ENCODE results near the gene ARG1. TPM values are rescaled to one million over a fixed set of nuclear protein-coding genes. Genes with fewer than 3 reads are reported as not detected.

Gene ARG1
- total RNA-seq (2021; fragmentation: NEBNext Ultra II Directional; extraction: Animal tissue kit (Norgen Biotek cat#: 25700)) (not detected in 2 replicates), polyA plus RNA-seq (2011; rRNA removed) (not detected in 2 replicates), polyA minus RNA-seq (2011; rRNA and poly(A)+ RNA removed) (not detected in 2 replicates)
- not detected for polyA plus RNA-seq (2011; cell fraction: cytosol; rRNA removed)
- not detected for polyA plus RNA-seq (2011; cell fraction: nucleus; rRNA removed)
- 0.47 to 0.48 TPM in 2 of 4 replicates, not detected in the others for polyA plus RNA-seq (2012, experiment 1 of 2)
- not detected for polyA plus RNA-seq (2012, experiment 2 of 2)
- 0.04 TPM for polyA plus RNA-seq (2013, experiment 1 of 2)
- polyA plus RNA-seq (2013, experiment 2 of 2) = 0.11 TPM
- not detected for polyA minus RNA-seq (2011; cell fraction: cytosol; rRNA and poly(A)+ RNA removed)
- polyA minus RNA-seq (2011; cell fraction: nucleus; rRNA and poly(A)+ RNA removed) = not detected
- long read RNA-seq, experiment 1, partial matches to known transcripts = 0 of 1 reads
- long read RNA-seq, experiment 1, other reads (novel, unspliced or antisense) = 1 of 1 reads
- long read RNA-seq, experiment 2 = 0 reads

DNA sequence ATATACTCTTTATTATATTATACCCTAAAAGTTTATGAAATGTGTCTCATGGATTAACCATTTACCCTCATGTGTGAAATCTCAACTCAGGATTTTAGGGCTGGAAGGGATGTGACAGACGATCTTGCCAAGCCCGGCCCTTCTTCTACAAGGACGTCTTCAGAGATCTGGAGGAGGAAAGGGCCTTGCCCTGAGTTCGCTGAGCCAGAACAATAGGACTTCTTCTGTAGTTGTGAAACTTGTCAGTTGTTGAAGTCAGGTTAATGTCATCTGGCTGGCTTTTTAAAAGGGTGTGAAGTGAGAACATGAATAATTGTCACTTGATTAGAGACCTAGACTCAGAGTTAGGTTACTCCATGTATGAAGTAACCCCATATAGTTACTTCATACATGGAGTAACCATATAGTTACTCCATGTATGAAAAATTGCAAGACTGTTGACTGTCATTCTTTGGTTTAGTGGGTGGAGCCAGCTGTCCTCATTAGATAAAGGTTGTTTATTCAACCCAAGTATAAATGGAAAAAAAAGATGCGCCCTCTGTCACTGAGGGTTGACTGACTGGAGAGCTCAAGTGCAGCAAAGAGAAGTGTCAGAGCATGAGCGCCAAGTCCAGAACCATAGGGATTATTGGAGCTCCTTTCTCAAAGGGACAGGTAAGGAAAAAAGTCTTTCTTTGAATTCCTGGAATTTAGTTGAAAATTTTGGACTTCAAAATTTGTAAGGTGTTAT lies at the start of gene ARG1:
ARG1 (plus strand) TSS at position 541 of the 730 bp plus-strand sequence; CDS start at position 598, 57 bp downstream.
- FAIRE-seq = no peak
- TF ChIP-seq EZH2 (IDR thresholded peaks at IDR 0.05; ENCODE audit: low read depth, low read length, severe bottlenecking) (no peak), BACH1 (IDR thresholded peaks at IDR 0.05; ENCODE audit: low read length) (no peak), HDAC2 (IDR thresholded peaks at IDR 0.05; ENCODE audit: borderline replicate concordance in 1 of 2, low read depth in 2 of 2, low read length in 2 of 2) (no peak), SUZ12 (IDR thresholded peaks at IDR 0.05; ENCODE audit: low read length) (no peak), RBBP5 (IDR thresholded peaks at IDR 0.05; ENCODE audit: borderline replicate concordance, low read depth, low read length) (no peak), SIN3A (conservative IDR thresholded peaks at IDR 0.05 in 1 of 2, IDR thresholded peaks at IDR 0.05 in 1 of 2; ENCODE audit: low read depth in 1 of 2, low read length in 2 of 2) (no peak), TEAD4 (IDR thresholded peaks at IDR 0.05; ENCODE audit: low read depth, low read length) (no peak), BCL11A (IDR thresholded peaks at IDR 0.05; ENCODE audit: low read depth in 2 of 2, low read length in 2 of 2) (no peak)
- TF ChIP-seq, protein P1, sequence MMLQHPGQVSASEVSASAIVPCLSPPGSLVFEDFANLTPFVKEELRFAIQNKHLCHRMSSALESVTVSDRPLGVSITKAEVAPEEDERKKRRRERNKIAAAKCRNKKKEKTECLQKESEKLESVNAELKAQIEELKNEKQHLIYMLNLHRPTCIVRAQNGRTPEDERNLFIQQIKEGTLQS (IDR thresholded peaks at IDR 0.05; ENCODE audit: insufficient read depth, low read depth, low read length) = no peak

More for the DNA sequence above, at the start of gene ARG1:
- H2BK120ac ChIP-seq (replicated peaks; ENCODE audit: low read depth, low read length) = no peak within 1 kb of the TSS
- no peak within 1 kb of the TSS for H3K14ac ChIP-seq (ENCODE audit: insufficient read length)
- 91% methylated on average over 6 of the region's 6 CpGs; no CpG with 5 or more reads in 1 of the 2 experiments for WGBS, 2 experiments (ENCODE audit: extremely low coverage in 1 of 2, insufficient coverage in 1 of 2, insufficient read length in 1 of 2, insufficient replicate concordance in 2 of 2, low coverage in 1 of 2, low lambda C conversion rate in 2 of 2, missing lambda C conversion rate in 1 of 2)
- H4K5ac ChIP-seq (ENCODE audit: insufficient read length, low read depth, low read length) = no peak within 1 kb of the TSS
- no peaks in the 10 kb centered on the region for H3K27me3 ChIP-seq (replicated peaks in 1 of 4; ENCODE audit: control insufficient read depth in 3 of 4, extremely low read depth in 1 of 4, insufficient read depth in 3 of 4, low read length in 3 of 4)
- no peak within 1 kb of the TSS for H3K9ac ChIP-seq (replicated peaks in 1 of 4; ENCODE audit: extremely low read depth in 1 of 4, low read depth in 3 of 4, low read length in 3 of 4)
- H3K56ac ChIP-seq (replicated peaks; ENCODE audit: insufficient read length, low read depth, low read length) = no peak within 1 kb of the TSS
- DNase-seq (ENCODE audit: low read depth in 1 of 2, low spot score in 2 of 2) = no peak
- no peaks in the 10 kb centered on the region for H3K23me2 ChIP-seq (ENCODE audit: low read depth, low read length)
- H3K27ac ChIP-seq (ENCODE audit: low read depth, low read length) = no peak within 1 kb of the TSS
- H2BK15ac ChIP-seq (ENCODE audit: low read length) = no peak within 1 kb of the TSS
- no peak within 1 kb of the TSS for H4K91ac ChIP-seq (replicated peaks; ENCODE audit: insufficient read length, low read length)
- H2BK20ac ChIP-seq (ENCODE audit: low read length) = no peak within 1 kb of the TSS
- H3K4me2 ChIP-seq (ENCODE audit: insufficient read depth in 1 of 2, low read depth in 2 of 2, low read length in 2 of 2) = no peak within 1 kb of the TSS
- no peaks in the 10 kb centered on the region for H3K79me1 ChIP-seq (ENCODE audit: low read depth, low read length)
- no peak within 1 kb of the TSS for H3K4me3 ChIP-seq (ENCODE audit: extremely low read depth in 1 of 4, insufficient read depth in 2 of 4, low read depth in 3 of 4, low read length in 4 of 4)
- H3K18ac ChIP-seq (ENCODE audit: extremely low read depth, low read length) = no peak within 1 kb of the TSS
- no peak within 1 kb of the TSS for H3K4ac ChIP-seq (replicated peaks; ENCODE audit: insufficient read length, low read depth, low read length)
- ChIA-PET POLR2A (ENCODE audit: partially characterized antibody) (no interaction called here), CTCF (ENCODE audit: partially characterized antibody) (interaction anchor here (1.3 to 1.5 kb wide), 2 partner anchors 39 to 53 kb away, joined by 3 to 4 read pairs; no protein-coding TSS in a partner anchor)
- H3K23ac ChIP-seq (ENCODE audit: insufficient read length) = no peak within 1 kb of the TSS
- H3K4me1 ChIP-seq (replicated peaks in 1 of 4; ENCODE audit: control insufficient read depth in 3 of 4, insufficient read depth in 4 of 4, low read length in 3 of 4) = peaks cover 0 to 3% (median 0%) of the 10 kb centered on the region in 4 experiments; a peak in 1 of 7 replicates
- no peaks in the 10 kb centered on the region for H4K20me1 ChIP-seq (replicated peaks in 1 of 2; ENCODE audit: control insufficient read depth in 1 of 2, insufficient read depth in 2 of 2, low read length in 2 of 2)
- H2AFZ ChIP-seq (ENCODE audit: low read length) = no peak within 1 kb of the TSS
- no peak within 1 kb of the TSS for H4K8ac ChIP-seq (ENCODE audit: extremely low read depth, insufficient read depth, low read length)
- no peak within 1 kb of the TSS for H2BK5ac ChIP-seq (ENCODE audit: low read depth, low read length)
- H3K79me2 ChIP-seq (ENCODE audit: control insufficient read depth in 1 of 2, insufficient read depth in 2 of 2, low read length in 2 of 2) = no peaks in the 10 kb centered on the region
- no peaks in the 10 kb centered on the region for H3K9me3 ChIP-seq (ENCODE audit: insufficient read depth in 2 of 2, low read depth in 1 of 2, low read length in 1 of 2)
- H2AK5ac ChIP-seq (ENCODE audit: low read depth, low read length) = no peak within 1 kb of the TSS
- H3K36me3 ChIP-seq (ENCODE audit: control insufficient read depth in 2 of 4, insufficient read depth in 4 of 4, low read length in 3 of 4) = no peaks in the 10 kb centered on the region
- no peak within 1 kb of the TSS for H2BK12ac ChIP-seq (ENCODE audit: low read depth, low read length)

All from H1 (cell line).